Activated naive CD8-positive, alpha-beta T cell treated with anti-CD3 and anti-CD28 coated beads for 36 hours (primary cell): ENCODE data around the gene SLC39A11. TPM values are rescaled to one million over a fixed set of nuclear protein-coding genes. Genes with fewer than 3 reads are reported as not detected.
"Not testable (repeated sequence)": the region's sequence is repeated elsewhere in the genome, so short reads cannot be mapped to it uniquely, and the experiment has no call there.

ENCODE experiments used
- DNase-seq: peaks from one replicate; pipeline ENCODE4 v3.0.0; 2021
- H3K27ac Mint-ChIP-seq: one replicate; pipeline ENCODE4 v1.8.0; 2022; ENCODE audit warnings: mild to moderate bottlenecking, moderate library complexity, mixed read lengths
- H3K27me3 Mint-ChIP-seq: one replicate; pipeline ENCODE4 v1.8.0; 2022; ENCODE audit warnings: mild to moderate bottlenecking, mixed read lengths
- H3K36me3 Mint-ChIP-seq: one replicate; pipeline ENCODE4 v1.8.0; 2021; ENCODE audit warnings: mild to moderate bottlenecking, mixed read lengths
- H3K4me1 Mint-ChIP-seq: one replicate; pipeline ENCODE4 v1.8.0; 2021; ENCODE audit warnings: mixed read lengths
- H3K4me3 Mint-ChIP-seq: one replicate; pipeline ENCODE4 v1.8.0; 2022; ENCODE audit warnings: mild to moderate bottlenecking, moderate library complexity, mixed read lengths
- H3K9me3 Mint-ChIP-seq: one replicate; pipeline ENCODE4 v1.8.0; 2022; ENCODE audit warnings: mixed read lengths
- total RNA-seq, 2 experiments: library from RNA; stranded (reverse); gene quantifications; one replicate each; pipeline ENCODE4 v1.2.3, GENCODE V29; 2021

SLC39A11 gene
- total RNA-seq, 2 experiments from 2014 or later, result 15.3 to 15.4 TPM

DNA sequence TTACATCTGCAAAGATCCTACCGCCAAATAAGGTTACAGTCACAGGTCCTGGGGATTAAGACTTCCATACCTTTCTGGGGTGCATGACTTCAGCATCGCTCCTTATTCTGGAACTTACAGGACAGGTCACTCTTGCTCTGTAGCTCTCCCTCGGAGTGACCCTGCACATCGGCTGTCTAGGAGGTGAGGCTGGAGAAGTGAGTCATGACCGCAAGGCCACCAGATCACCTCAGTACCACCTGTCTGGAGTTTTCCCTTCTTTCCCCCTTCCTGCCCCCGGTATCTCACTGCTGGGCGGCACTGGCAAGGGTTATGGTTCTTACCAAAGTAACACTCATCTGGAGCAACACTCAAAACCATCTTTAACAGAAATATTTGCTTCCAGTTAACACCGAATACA lies 374.8 kb downstream of the SLC39A11 start:
- Mint-ChIP-seq H3K4me3 (no peak overlapping the region), H3K36me3 (peaks cover 4% of the 10 kb centered on the region), H3K9me3 (no peaks in the 10 kb centered on the region), H3K27me3 (no peaks in the 10 kb centered on the region), H3K4me1 (peaks cover 20% of the 10 kb centered on the region), H3K27ac (no peak overlapping the region)
- DNase-seq, result no peak

DNA sequence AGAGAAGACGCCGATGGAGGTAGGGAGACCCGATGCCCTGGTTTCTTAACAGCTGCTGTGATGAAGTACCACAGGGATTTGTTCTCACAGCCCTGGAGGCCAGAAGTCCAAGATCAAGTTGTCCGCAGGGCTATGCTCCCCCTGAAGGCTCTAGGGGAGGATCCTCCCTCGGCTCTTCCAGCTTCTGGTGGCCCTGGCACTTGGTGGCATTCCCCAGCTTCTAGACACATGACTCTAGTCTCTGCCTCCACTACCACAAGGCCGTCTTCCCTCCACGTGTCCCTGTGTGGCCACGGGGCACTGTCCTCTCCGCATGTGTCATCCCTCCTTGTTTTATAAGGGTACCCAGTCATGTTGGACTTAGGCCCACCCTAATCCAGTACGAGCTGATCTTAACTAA lies 375.2 kb downstream of the SLC39A11 start:
- Mint-ChIP-seq H3K27ac (no peak overlapping the region), H3K36me3 (peaks cover 7% of the 10 kb centered on the region), H3K27me3 (no peaks in the 10 kb centered on the region), H3K4me3 (no peak overlapping the region), H3K4me1 (peaks cover 20% of the 10 kb centered on the region), H3K9me3 (no peaks in the 10 kb centered on the region)
- no peak for DNase-seq

DNA sequence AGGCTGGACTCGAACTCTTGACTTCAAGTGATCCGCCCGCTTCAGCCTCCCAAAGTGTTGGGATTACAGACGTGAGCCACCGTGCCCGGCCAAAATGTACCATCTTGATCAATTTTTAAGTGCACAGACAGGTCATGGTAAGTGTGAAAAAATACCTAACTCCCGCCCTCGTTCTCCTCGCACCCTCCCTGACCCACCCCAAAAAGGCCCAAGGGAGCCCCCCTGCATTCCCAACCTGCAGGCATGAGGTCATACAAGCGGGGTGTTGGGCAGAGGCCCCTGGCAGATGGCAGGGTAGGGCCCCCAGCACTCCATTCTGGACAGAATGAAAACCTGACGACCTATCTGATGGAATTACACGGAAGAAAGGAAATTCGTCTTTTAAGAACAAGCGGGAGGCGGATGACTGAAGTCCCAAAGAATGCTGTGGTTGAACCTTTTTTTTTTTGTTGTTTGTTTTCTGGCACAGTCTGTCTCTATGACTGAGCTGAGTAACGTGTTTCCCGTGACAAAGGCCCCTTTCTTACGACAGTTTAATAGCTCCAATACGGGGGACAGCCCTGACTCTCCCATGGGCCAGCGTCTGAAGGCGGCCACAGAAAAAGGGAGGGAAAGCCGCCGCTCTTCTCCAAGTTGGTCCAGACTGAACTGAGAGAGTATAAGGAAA lies 376.4 kb downstream of the SLC39A11 start:
- peaks cover 15% of the 10 kb centered on the region for H3K36me3 Mint-ChIP-seq
- H3K4me1 Mint-ChIP-seq, result peaks cover 20% of the 10 kb centered on the region
- DNase-seq, result no peak
- H3K27ac Mint-ChIP-seq, result no peak overlapping the region
- peaks cover 3% of the 10 kb centered on the region for H3K9me3 Mint-ChIP-seq
- H3K4me3 Mint-ChIP-seq, result no peak overlapping the region
- no peaks in the 10 kb centered on the region for H3K27me3 Mint-ChIP-seq

DNA sequence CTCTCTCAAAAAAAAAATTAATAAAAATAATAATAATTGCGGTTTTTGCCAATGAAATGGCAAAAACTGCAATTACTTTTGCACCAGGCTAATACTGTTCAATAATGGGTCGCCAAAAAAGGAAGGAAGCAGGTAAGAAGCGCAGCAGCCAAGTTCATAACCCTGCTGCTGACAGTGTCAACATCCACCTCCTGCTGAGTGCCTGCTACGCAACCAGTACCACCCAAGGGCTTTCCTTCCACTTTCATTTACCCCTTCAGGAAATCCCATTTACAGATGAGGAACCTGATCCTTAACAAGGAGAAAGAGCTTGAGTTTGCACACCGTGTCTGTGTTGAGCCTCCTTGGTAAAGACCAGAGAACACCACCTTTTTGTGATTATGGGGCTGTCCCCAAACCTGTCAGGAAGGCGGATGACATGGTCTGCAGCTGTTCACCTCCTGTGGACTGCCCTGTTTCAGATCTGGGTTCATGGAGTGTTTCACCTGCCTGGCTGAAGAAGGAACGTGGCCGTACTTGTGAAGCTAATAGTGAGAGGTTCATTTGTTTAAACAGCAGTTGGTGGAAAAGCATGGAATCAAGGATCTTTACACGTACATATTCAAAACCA lies 378.0 kb downstream of the SLC39A11 start:
- Mint-ChIP-seq H3K27ac (no peak overlapping the region), H3K36me3 (peaks cover 23% of the 10 kb centered on the region), H3K9me3 (peaks cover 11% of the 10 kb centered on the region), H3K27me3 (no peaks in the 10 kb centered on the region), H3K4me3 (no peak overlapping the region), H3K4me1 (peaks cover 10% of the 10 kb centered on the region)
- DNase-seq, result no peak

DNA sequence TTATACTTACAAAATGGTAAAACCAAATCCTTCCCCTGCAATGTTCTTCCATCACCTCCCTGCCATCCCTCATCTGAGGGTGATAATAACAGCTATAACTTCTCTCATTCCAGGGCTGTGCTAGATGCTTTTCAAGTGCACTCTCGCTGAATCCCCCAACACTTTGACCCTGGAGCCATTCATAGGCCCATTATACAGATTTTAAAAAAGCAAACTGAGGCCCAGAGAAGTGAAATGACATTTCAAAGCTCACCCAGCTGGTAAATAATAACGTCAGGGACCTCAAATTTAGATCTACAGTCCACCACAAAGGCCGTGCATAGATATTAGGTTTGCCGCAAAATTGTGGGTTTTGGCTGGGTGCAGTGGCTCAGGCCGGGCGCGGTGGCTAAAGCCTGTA lies 378.8 kb downstream of the SLC39A11 start:
- peaks cover 4% of the 10 kb centered on the region for H3K4me1 Mint-ChIP-seq
- H3K36me3 Mint-ChIP-seq, result peaks cover 27% of the 10 kb centered on the region

DNA sequence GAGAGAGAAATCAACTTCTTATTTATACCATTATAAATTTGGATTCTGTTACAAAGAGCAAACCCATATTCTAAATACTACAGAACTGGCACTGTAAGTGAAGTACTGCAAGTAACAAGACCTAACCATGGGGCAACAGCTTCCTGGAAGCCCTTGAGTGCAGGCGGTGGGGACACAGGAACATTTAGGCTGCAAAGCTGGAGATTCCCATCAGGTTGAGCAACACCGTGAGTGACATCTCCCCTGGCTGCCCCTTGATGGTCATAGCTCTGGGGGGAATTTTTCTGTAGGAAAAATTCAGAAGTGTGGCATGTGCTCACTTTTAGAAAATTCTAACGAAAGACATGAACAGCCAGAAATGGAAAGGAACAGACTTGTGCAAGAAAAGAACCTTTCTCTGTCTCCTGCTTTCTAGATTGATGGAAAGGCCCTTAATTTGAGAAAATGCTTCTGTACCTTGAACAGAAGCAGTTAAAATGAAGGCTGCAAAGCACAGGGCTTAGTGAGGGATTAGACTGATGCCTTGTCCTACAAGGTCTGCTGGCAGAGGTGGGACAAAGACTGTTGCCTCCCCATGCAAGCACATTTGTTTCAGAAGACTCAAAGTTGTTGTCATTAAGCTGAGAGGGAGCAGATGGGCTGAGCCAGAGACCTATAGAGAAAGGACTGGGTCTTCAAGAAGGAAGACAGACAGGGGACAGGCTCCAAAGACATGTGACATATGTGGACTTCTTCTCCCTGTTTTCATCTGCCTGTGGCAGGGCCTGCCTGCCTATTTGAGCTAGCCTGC lies 380.8 kb downstream of the SLC39A11 start:
- DNase-seq, result no peak
- H3K4me3 Mint-ChIP-seq, result no peak overlapping the region
- H3K4me1 Mint-ChIP-seq, result peaks cover 4% of the 10 kb centered on the region
- H3K9me3 Mint-ChIP-seq, result peaks cover 13% of the 10 kb centered on the region
- H3K36me3 Mint-ChIP-seq, result peaks cover 31% of the 10 kb centered on the region
- H3K27me3 Mint-ChIP-seq, result no peaks in the 10 kb centered on the region
- H3K27ac Mint-ChIP-seq, result no peak overlapping the region

More for the DNA sequence above, 378.8 kb downstream of the SLC39A11 start:
- H3K9me3 Mint-ChIP-seq, result peaks cover 11% of the 10 kb centered on the region
- no peak overlapping the region for H3K4me3 Mint-ChIP-seq
- H3K27ac Mint-ChIP-seq, result no peak overlapping the region
- no peak for DNase-seq
- no peaks in the 10 kb centered on the region for H3K27me3 Mint-ChIP-seq

DNA sequence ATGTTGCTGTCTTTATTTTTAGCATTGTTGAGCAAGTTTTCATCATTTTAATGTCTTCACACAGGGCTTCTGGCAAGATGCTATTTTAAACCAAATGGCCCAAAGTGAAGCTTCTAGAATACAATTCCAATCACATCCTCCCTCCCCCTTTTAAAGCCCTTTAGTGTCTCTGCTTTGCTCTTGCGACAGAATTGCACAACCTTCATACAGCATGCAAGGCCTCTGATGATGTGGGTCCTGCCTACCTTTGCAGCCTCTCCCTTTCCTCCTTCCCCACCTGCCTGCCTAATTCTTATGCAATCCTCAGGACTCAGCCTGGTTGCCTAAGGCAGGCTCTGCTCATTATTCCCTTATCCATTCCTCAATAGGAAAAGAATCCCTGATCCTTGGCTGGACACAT lies 381.7 kb downstream of the SLC39A11 start:
- H3K4me1 Mint-ChIP-seq, result peaks cover 4% of the 10 kb centered on the region
- H3K9me3 Mint-ChIP-seq, result peaks cover 13% of the 10 kb centered on the region
- no peak overlapping the region for H3K27ac Mint-ChIP-seq
- H3K4me3 Mint-ChIP-seq, result no peak overlapping the region
- peaks cover 31% of the 10 kb centered on the region for H3K36me3 Mint-ChIP-seq
- DNase-seq, result no peak
- H3K27me3 Mint-ChIP-seq, result no peaks in the 10 kb centered on the region

DNA sequence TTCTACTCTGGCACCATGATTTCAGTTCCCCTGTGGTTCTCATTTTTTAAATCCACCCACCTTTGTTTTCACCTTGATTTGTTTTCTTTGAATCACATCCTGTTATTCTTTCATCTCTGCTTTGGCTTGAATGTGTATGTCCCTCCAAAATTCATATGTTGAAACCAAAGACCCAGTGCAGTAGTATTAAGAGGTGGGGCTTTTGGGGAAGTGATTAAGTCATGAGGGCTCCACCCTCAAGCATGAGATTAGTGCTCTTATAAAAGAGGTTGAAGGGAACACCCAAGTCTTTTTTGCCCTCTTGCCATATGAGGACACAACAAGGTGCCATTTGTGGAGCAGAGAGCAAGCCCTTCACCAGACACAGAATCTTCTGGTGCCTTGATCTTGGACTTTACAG lies 382.3 kb downstream of the SLC39A11 start:
- no peaks in the 10 kb centered on the region for H3K27me3 Mint-ChIP-seq
- no peak overlapping the region for H3K27ac Mint-ChIP-seq
- H3K36me3 Mint-ChIP-seq, result peaks cover 29% of the 10 kb centered on the region
- DNase-seq, result no peak
- peaks cover 4% of the 10 kb centered on the region for H3K4me1 Mint-ChIP-seq
- peaks cover 13% of the 10 kb centered on the region for H3K9me3 Mint-ChIP-seq
- H3K4me3 Mint-ChIP-seq, result no peak overlapping the region

DNA sequence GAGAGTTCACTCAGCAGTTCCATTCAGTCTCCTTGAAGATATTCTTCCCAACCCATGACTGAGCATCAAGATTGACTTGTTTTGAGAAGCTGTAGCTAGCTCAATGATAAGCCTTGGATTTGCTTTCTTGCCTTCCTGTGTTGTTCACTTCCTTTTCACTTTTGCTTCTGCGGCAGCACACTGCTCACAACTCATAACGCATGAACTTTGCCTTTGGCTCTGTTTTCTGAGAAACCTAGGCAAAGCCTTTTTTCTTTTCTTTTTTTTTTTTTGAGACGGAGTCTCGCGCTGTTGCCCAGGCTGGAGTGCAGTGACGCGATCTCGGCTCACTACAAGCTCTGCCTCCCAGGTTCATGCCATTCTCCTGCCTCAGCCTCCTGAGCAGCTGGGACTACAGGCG lies 383.8 kb downstream of the SLC39A11 start:
- DNase-seq, result not testable (repeated sequence)

DNA sequence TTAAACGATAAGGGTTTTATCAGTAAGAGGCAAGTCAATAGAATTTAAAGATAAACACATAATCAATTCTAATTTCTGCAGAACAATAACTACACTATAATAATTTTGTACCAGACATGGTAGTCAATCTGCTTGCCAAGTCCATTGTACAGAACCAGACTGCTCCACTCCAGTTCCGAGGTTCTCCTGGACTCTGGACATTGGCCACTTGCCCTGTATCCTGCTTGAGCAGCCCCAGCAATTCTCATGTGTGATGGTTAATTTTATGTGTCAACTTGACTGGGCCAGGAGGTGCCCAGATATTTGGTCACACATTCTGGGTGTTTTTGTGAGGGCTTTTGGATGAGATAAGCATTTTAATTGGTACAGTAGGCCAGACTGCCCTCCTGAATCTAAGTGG lies 384.6 kb downstream of the SLC39A11 start:
- no peak overlapping the region for H3K4me3 Mint-ChIP-seq
- H3K4me1 Mint-ChIP-seq, result peaks cover 4% of the 10 kb centered on the region
- peaks cover 13% of the 10 kb centered on the region for H3K9me3 Mint-ChIP-seq
- no peak for DNase-seq
- no peak overlapping the region for H3K27ac Mint-ChIP-seq
- peaks cover 32% of the 10 kb centered on the region for H3K36me3 Mint-ChIP-seq
- no peaks in the 10 kb centered on the region for H3K27me3 Mint-ChIP-seq

More for the DNA sequence above, 383.8 kb downstream of the SLC39A11 start:
- H3K36me3 Mint-ChIP-seq, result peaks cover 32% of the 10 kb centered on the region
- H3K4me3 Mint-ChIP-seq, H3K27ac Mint-ChIP-seq, H3K27me3 Mint-ChIP-seq, H3K4me1 Mint-ChIP-seq: not testable (repeated sequence)
- H3K9me3 Mint-ChIP-seq, result peaks cover 13% of the 10 kb centered on the region

DNA sequence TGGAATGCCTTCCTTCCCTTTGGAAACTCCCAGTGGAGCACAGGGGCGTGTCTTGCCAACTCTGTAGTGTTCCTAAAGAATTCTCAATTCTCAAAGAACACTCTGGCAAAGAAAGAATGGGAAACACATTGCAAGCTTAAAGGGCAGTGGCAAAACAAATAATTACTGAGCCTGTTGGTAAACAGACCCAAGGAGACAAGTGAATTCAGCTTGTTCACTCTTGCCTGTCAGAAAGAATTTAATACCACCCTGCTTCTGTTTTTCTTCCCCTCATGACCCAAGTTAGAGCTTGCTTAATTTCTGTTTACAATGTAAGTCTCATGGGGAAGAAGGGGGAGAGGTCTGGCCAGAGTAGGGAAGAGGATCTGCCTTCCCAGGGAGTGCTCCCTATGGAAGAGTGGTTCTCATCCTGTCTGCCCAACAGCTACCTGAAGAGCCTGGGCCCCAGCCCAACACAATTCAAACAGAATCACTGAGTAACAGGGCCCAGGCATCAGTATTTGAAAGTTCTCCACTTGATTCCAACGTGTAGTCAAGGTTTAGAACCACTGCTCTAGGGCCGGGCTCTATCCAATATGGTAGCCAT lies 386.0 kb downstream of the SLC39A11 start:
- Mint-ChIP-seq H3K27ac (no peak overlapping the region), H3K9me3 (peaks cover 13% of the 10 kb centered on the region), H3K27me3 (no peaks in the 10 kb centered on the region), H3K4me3 (no peak overlapping the region), H3K4me1 (peaks cover 4% of the 10 kb centered on the region), H3K36me3 (peaks cover 25% of the 10 kb centered on the region)
- no peak for DNase-seq

DNA sequence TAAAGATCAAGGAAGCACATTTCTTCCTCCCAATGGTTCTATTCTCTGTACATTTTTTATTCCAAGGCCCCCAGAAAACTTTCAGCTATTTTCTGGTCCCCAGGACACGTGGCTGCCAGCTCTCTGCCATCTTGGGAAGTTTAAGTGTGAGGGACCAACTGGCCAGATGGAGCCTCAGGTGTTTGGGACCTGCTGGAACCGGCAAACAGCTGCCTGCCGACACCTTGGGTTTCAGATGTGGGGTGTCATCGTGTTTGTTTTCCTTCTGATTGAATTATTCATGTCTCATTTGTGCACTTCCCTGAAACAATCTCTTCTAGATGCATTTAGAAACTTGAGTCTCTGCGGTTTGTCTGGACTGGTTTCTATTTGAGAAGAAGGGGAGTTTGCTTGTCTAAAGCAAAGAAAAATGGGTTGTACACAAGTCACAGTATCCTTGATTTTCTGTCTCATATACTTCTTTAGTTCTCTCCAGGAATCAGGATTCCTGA lies 386.5 kb downstream of the SLC39A11 start:
- DNase-seq, result no peak
- Mint-ChIP-seq H3K27me3 (no peaks in the 10 kb centered on the region), H3K4me3 (no peak overlapping the region), H3K4me1 (peaks cover 4% of the 10 kb centered on the region), H3K36me3 (peaks cover 22% of the 10 kb centered on the region), H3K9me3 (peaks cover 9% of the 10 kb centered on the region), H3K27ac (no peak overlapping the region)

DNA sequence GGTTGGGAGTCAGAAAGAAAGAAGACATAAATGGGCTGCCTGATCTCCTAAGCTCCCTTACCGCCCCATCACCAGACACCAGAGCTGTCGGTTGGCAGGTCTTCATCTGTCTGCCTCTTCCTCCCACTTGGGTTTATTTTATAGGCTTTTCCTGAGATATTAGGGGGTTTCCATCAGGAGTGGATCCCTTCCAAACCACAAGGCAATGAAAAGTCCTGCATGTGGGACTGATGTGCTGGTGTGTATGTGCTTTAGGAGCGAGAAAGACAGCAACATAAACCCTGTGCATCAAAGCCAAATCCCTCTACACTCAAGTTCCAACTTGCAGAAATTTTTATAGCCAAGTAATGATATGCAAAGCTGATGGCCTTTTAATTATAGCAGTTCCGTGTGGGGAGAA lies 389.5 kb downstream of the SLC39A11 start:
- no peak overlapping the region for H3K4me3 Mint-ChIP-seq
- H3K36me3 Mint-ChIP-seq, result peaks cover 10% of the 10 kb centered on the region
- no peaks in the 10 kb centered on the region for H3K9me3 Mint-ChIP-seq
- no peaks in the 10 kb centered on the region for H3K4me1 Mint-ChIP-seq
- no peak overlapping the region for H3K27ac Mint-ChIP-seq
- no peaks in the 10 kb centered on the region for H3K27me3 Mint-ChIP-seq
- no peak for DNase-seq

DNA sequence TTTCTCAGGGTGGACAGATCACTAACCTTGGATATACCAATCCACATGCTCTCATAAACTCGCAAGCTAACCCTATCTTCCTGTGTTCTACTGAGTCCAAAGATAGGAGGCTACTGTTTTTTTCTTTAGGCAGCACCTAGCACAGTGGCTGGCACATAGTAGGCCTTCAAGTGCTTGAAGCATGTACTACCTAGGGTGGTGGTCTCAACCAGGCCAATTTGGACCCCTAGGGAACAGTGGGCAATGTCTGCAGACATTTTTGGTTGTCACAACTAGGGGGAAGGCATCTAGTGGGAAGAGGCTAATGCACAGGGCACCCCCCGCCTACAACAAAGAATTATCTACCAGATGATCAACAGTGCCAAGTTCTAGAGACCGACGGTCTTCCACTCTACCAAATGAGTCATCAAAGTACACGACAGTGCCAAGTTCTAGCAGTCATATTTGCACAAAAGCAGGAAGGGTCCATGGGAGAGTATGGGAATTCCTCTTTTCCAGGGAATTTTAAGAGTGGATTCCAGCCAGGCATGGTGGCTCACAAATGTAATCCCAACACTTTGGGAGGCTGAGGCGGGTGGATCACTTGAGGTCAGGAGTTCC lies 390.3 kb downstream of the SLC39A11 start:
- no peaks in the 10 kb centered on the region for H3K4me1 Mint-ChIP-seq
- no peak overlapping the region for H3K4me3 Mint-ChIP-seq
- no peak for DNase-seq
- no peak overlapping the region for H3K27ac Mint-ChIP-seq
- H3K9me3 Mint-ChIP-seq, result no peaks in the 10 kb centered on the region
- H3K27me3 Mint-ChIP-seq, result no peaks in the 10 kb centered on the region
- peaks cover 10% of the 10 kb centered on the region for H3K36me3 Mint-ChIP-seq

DNA sequence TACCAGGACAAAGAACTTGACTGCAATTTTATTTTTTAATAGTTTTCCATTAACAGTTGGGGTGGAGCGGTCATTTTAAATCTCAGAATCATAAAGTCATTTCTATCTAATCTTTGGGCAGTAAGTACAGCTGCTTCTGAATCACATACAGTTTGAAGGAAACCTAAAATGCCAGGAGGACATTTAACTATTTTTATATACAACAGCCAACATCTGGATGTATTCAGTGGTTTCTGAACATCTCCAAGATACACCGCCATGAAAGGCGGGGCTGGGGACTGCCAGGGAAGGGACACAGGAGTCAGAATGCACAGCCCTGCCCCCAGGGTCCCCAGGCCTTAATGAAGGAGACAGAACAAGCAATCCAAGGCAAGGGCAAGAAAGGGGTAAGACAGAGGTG lies 392.3 kb downstream of the SLC39A11 start:
- Mint-ChIP-seq H3K27me3 (no peaks in the 10 kb centered on the region), H3K4me1 (no peaks in the 10 kb centered on the region), H3K4me3 (no peak overlapping the region), H3K27ac (no peak overlapping the region), H3K9me3 (no peaks in the 10 kb centered on the region), H3K36me3 (peaks cover 10% of the 10 kb centered on the region)
- no peak for DNase-seq
